ENCODE data around the gene NME3. TPM values are rescaled to one million over a fixed set of nuclear protein-coding genes. Genes with fewer than 3 reads are reported as not detected.

Gene NME3
- total RNA-seq, 1 donor from 2014 or later = 56.9 TPM

DNA sequence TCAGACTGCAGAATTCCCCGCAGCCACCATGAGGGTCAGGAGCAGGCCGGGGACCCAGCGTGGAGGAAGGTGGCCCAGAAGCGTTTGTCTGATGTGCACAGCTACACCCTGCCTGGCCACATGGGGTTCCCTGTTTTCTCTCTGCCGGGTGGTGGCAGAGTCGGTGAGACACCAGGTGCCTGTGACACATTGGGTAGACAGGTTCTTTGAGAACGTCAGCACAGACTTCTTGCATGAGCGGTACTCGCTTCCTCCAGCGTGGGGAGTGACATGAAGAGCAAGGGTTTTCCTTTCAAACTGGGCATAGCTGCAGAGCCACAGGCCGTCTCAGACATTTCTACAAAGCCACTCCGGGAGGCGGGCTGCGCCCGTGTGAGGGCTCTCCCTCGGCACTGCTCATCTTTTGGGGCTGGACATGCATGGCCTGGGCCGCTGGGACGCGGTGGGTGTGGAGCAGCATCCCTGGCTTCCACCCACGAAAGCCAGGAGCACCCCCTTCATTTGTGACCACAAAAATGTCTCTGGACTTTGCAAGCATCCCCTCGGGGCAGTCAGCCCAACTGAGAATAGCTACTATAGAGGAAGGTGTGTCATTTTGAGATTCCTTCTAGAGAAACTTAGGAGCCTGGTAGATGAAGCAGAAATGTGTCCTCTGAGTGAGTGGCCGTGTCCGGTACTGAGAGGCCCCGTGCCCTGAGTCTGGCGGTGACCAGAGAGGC lies 26.0 kb downstream of the NME3 start:
- TF ChIP-seq, protein P1, sequence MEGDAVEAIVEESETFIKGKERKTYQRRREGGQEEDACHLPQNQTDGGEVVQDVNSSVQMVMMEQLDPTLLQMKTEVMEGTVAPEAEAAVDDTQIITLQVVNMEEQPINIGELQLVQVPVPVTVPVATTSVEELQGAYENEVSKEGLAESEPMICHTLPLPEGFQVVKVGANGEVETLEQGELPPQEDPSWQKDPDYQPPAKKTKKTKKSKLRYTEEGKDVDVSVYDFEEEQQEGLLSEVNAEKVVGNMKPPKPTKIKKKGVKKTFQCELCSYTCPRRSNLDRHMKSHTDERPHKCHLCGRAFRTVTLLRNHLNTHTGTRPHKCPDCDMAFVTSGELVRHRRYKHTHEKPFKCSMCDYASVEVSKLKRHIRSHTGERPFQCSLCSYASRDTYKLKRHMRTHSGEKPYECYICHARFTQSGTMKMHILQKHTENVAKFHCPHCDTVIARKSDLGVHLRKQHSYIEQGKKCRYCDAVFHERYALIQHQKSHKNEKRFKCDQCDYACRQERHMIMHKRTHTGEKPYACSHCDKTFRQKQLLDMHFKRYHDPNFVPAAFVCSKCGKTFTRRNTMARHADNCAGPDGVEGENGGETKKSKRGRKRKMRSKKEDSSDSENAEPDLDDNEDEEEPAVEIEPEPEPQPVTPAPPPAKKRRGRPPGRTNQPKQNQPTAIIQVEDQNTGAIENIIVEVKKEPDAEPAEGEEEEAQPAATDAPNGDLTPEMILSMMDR (IDR thresholded peaks at IDR 0.05; ENCODE audit: insufficient read depth, low read length, severe bottlenecking) = no peak
- FAIRE-seq (no peak), DNase-seq (ENCODE audit: low read depth) (no peak)
- Histone ChIP-seq H3K36me3 (ENCODE audit: control insufficient read depth, insufficient read depth, low read length) (peaks cover 27% of the 10 kb centered on the region), H3K27me3 (ENCODE audit: control insufficient read depth, insufficient read depth, low read length) (no peaks in the 10 kb centered on the region), H3K4me3 (ENCODE audit: low read depth, low read length) (no peak overlapping the region)

DNA sequence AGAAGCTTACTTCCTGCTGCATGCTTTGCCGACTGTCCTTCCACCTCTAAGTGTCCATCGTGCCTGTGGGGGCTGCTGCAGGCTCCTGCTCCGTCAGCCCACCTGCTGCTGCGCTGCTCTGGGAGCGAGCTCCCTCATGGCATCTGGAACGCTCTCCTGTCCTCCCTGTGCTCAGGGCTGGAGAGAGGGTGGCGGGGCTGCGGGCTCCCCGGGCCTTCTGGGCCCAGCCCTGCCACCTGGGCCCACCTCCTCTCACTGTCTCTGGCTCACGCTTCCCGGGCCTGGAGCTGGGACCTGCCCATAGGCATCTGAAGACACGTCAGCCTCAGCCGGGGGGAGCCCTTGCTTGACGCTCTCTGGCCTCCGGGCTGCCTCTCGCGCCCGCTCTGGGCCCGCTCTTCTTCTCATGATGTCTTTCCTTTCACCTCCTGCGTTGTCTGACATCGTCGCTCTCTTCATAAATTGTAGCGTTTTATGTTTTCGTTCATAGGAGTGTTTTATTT lies 27.0 kb downstream of the NME3 start:
- H3K36me3 ChIP-seq (ENCODE audit: control insufficient read depth, insufficient read depth, low read length) = peaks cover 27% of the 10 kb centered on the region
- H3K4me3 ChIP-seq (ENCODE audit: low read depth, low read length) = no peak overlapping the region
- DNase-seq (ENCODE audit: low read depth) (no peak), FAIRE-seq (no peak)
- no peaks in the 10 kb centered on the region for H3K27me3 ChIP-seq (ENCODE audit: control insufficient read depth, insufficient read depth, low read length)
- TF ChIP-seq, protein P1 (IDR thresholded peaks at IDR 0.05; ENCODE audit: insufficient read depth, low read length, severe bottlenecking) = no peak

DNA sequence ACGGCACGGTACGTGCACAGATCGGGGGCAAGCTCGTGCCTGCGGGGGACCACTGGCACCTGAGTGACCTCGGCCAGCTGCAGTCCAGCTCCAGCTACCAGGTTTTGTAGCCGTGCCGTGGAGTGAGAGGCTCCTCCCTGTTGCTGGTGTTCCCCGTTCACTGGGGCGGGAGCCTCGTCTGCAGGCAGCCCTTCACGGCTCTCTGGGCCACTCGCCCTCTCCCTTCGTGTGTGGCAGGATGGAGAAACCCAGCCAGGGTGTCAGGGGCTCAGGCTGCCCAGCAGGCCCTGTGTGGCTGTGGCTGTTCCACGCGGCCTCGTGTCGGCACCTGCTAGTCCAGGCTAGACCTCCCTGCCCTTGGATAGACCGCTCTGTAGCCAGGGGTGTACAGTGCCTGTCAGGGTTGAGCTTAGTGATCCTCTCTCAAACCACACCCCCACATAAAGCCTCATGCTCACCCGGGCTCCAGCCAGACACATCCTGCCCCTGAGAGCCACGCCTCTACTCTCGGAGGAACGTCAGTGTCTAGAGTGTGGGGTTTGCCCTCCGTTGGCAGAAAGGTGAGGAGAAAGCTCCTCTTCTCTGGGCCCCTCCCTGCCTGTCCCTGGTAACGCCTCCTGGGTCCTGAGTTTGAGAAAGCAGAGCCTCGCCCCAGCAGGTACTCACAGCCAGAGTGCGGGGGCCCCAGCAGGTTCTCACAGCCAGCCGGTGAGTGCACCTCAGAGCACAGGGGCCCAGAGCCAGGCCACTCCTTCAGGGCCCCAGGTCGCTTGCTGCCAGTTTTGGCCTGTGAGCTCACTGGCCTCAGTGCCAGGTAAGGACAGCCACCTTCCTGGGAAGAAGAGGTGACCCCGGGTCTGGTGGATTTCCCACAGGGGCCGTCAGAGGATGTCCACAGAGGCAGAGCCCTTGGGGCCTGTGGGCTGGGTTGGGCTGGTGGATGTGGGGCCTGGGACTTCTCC lies 27.7 kb downstream of the NME3 start:
- no peak overlapping the region for H3K4me3 ChIP-seq (ENCODE audit: low read depth, low read length)
- no peak for DNase-seq (ENCODE audit: low read depth)

DNA sequence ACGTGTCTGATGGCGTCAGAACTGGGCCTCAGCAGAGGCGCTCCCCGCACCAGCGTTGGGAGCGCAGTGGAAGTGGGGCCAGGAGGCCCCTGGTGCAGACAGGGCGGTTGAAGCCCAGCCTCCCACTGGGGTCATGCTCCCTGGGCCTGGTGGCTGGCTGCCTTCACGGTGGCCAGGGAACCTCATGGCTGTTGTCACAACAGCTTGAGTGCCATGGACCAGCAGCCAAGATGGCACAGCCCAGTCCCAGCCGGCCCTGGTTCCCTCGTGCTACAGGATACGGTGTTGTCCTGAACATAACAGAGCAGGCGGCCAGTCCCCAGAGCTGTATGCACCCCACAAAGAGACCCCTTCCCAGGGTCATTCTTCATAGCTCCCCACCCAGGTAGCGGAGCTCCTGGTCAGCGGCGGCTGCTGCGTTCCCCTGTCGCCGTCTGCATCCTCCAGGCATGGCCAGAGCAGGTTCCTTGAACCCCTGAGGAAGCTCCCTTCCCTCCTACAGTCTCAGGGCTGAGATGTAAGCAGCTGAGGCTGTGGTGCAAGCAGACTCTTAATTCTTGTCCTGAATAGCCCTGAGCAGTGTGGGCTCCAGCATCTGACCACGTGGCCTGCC lies 29.7 kb downstream of the NME3 start:
- Histone ChIP-seq H3K27me3 (ENCODE audit: control insufficient read depth, insufficient read depth, low read length) (no peaks in the 10 kb centered on the region), H3K4me3 (ENCODE audit: low read depth, low read length) (no peak overlapping the region), H3K36me3 (ENCODE audit: control insufficient read depth, insufficient read depth, low read length) (peaks cover 13% of the 10 kb centered on the region)
- TF ChIP-seq, protein P1 (IDR thresholded peaks at IDR 0.05; ENCODE audit: insufficient read depth, low read length, severe bottlenecking) = no peak
- FAIRE-seq (no peak), DNase-seq (ENCODE audit: low read depth) (no peak)

More for the DNA sequence above, 27.7 kb downstream of the NME3 start:
- peaks cover 21% of the 10 kb centered on the region for H3K36me3 ChIP-seq (ENCODE audit: control insufficient read depth, insufficient read depth, low read length)
- H3K27me3 ChIP-seq (ENCODE audit: control insufficient read depth, insufficient read depth, low read length) = no peaks in the 10 kb centered on the region
- no peak for FAIRE-seq
- TF ChIP-seq, protein P1 (IDR thresholded peaks at IDR 0.05; ENCODE audit: insufficient read depth, low read length, severe bottlenecking) = no peak

DNA sequence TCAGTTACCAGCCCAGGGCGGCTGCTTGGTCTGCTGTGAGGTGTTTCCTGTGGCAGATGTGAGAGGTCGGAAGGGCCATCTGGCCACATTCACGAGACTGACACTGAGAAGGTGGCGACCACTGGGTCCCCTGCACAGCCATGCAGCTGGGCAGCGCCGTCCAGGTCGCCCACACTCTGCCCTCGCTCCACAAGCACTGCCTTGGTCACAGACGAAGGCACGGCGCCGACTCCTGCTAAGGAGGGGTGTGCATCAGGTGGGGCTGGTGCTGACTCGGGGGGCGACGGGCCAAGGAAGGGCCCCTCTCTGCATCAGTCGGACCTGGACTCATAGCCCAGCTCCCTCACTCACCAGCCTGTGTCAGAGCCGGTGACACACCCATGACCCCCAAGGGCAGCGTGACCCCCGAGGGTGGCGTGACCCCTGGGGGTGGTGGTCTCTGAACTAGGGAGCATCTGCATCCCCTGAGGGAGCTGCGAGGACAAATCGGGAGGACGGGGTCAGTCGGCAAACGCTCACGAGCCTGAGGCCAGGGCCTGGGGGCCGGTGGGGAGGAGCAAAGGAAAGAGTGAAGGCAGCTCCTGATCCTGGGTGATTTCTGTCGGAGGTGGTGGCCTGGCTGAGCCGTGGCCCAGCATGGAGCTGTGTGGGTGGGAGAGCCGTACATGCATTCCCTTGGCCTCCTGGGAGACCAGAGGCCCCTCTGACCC lies 30.4 kb downstream of the NME3 start:
- no peak for FAIRE-seq
- H3K4me3 ChIP-seq (ENCODE audit: low read depth, low read length) = no peak overlapping the region
- TF ChIP-seq, protein P1 (IDR thresholded peaks at IDR 0.05; ENCODE audit: insufficient read depth, low read length, severe bottlenecking) = no peak
- no peak for DNase-seq (ENCODE audit: low read depth)
- H3K27me3 ChIP-seq (ENCODE audit: control insufficient read depth, insufficient read depth, low read length) = no peaks in the 10 kb centered on the region
- peaks cover 13% of the 10 kb centered on the region for H3K36me3 ChIP-seq (ENCODE audit: control insufficient read depth, insufficient read depth, low read length)
